ENCODE results near the gene PDE4D.

The PDE4D gene

DNA sequence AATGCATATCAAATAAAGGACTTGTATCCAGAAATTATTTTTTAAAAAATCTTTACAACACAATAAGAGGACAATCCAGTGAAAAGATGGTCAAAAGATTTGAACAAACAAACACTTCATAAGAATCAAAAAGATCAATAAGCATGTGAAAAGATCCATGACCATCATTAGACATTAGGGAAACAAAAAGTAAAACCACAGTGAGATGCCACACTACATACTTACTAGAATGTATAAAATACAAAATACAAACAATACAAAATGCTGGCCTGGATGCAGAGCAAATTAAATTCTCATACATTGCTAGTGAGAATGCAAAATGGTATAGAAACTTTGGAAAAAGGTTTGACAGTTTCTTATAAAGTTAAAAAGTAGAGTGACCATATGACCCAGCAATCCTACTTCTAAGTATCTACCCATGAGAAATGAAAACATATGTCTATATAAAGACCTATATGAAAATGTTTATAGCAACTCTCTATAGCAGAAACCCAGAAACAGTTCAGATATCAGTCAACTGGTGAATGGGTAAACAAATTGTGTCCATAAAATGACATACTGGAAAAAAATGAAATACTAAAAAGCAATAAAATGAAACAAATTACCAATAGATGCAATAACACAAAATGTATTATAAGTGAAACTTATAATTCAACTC lies 884.6 kb downstream of the PDE4D start:
- intact Hi-C loops (cut with DNase I; ENCODE audit: low total_unique reads), result no loop called here
- H3K36me3 ChIP-seq, result no peaks in the 10 kb centered on the region
- no peak overlapping the region for H3K27ac ChIP-seq
- H3K9me3 ChIP-seq, result no peaks in the 10 kb centered on the region
- DNase-seq, result no peak
- H3K27me3 ChIP-seq, result no peaks in the 10 kb centered on the region
- peaks cover 0 to 13% (median 0%) of the 10 kb centered on the region in 4 donors for H3K4me1 ChIP-seq
- TF ChIP-seq, protein P1, sequence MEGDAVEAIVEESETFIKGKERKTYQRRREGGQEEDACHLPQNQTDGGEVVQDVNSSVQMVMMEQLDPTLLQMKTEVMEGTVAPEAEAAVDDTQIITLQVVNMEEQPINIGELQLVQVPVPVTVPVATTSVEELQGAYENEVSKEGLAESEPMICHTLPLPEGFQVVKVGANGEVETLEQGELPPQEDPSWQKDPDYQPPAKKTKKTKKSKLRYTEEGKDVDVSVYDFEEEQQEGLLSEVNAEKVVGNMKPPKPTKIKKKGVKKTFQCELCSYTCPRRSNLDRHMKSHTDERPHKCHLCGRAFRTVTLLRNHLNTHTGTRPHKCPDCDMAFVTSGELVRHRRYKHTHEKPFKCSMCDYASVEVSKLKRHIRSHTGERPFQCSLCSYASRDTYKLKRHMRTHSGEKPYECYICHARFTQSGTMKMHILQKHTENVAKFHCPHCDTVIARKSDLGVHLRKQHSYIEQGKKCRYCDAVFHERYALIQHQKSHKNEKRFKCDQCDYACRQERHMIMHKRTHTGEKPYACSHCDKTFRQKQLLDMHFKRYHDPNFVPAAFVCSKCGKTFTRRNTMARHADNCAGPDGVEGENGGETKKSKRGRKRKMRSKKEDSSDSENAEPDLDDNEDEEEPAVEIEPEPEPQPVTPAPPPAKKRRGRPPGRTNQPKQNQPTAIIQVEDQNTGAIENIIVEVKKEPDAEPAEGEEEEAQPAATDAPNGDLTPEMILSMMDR (IDR thresholded peaks at IDR 0.05), result no peak
- H3K4me3 ChIP-seq, result no peak overlapping the region

DNA sequence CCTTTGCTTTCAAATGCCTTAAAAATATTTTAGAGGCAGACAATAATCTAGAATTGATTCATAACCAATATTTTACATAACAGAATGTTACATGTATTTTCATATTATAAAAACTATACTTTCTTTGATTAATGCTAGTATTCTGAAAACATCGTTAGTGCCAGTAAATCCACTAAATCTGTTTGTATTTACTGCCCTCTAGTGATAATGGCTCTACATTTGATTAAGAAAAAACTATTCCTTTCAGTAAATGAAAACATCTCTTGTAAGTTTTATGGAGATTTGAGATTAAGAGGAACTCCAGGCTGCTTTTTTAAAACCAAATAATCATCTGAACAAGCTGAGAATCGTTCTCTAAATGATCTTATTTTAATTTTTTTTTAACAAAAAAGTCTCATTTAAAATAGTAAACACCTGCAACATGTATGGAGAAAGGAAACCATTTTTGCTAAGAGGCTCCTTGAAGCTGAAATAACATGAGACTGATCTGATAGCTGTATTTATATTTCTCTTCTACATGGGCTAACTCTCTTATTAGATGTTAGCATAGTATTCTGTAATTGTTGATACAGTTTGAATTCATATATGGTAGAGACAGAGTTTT lies 886.0 kb downstream of the PDE4D start:
- H3K9me3 ChIP-seq, result no peaks in the 10 kb centered on the region
- no peaks in the 10 kb centered on the region for H3K27me3 ChIP-seq
- no peak overlapping the region for H3K4me3 ChIP-seq
- no peaks in the 10 kb centered on the region for H3K36me3 ChIP-seq
- TF ChIP-seq, protein P1 (IDR thresholded peaks at IDR 0.05), result peak; percentile 47 to 58
- peaks cover 0 to 22% (median 0%) of the 10 kb centered on the region in 4 donors for H3K4me1 ChIP-seq
- intact Hi-C loops (cut with DNase I; ENCODE audit: low total_unique reads), result no loop called here
- H3K27ac ChIP-seq, result no peak overlapping the region
- no peak for DNase-seq

DNA sequence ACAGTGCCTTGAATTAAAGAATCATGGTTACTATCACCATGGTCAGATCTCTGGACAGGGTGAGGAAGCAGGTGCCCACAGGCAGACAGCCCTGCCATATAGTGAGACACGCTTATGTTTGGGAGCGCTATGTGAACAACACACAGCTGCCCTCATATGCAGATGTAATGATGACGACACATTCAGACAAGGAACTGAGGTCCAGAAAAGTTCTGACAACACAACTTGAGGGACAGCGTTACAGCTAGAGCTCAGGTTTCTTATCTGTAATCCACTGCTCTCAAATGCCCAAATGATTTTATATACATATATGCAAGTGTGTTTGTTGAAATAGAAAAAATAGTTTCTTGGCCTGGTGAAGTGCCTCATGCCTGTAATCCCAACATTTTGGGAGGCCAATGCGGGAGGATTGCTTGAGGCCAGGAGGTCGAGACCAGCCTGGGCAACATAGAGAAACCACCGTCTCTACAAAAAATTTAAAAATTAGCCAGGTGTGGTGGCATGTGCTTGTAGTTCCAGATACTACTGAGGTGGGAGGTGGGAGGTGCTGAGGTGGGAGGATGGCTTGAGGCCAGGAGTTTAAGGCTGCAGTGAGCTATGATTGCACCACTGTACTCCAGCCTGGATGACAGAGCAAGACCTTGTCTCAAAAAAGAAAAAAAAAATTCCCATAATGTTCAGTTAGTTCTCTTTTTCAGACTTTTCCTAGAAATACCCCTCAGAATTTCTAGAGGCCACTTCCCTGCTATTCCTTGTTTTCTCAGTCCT lies 887.4 kb downstream of the PDE4D start:
- H3K36me3 ChIP-seq, result no peaks in the 10 kb centered on the region
- no peaks in the 10 kb centered on the region for H3K9me3 ChIP-seq
- peak overlapping the region in 1 of 2 donors; percentile 6 for H3K27ac ChIP-seq
- H3K27me3 ChIP-seq, result no peaks in the 10 kb centered on the region
- intact Hi-C loops (cut with DNase I; ENCODE audit: low total_unique reads), result no loop called here
- no peak overlapping the region for H3K4me3 ChIP-seq
- H3K4me1 ChIP-seq, result peaks cover 0 to 33% (median 0%) of the 10 kb centered on the region in 4 donors
- TF ChIP-seq, protein P1 (IDR thresholded peaks at IDR 0.05), result no peak
- no peak for DNase-seq

DNA sequence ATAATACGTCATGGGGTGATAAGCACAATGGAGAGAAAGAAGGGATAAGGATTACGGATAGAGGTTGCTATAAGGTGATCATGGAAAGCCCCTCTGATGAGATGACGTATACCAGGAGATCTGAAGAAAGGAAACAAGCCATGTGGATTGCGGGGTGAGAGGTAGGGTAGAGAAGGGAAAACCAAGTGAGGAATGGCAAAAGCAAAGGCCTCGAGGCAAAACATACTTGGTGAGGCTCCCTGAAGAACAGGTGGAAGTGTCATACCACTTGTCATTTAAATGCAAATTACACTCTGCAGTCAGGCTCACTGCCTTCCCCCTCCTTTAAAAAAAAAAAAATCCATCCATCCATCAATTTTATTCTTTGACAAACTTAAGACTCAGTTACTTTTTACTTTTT lies 889.9 kb downstream of the PDE4D start:
- H3K27ac ChIP-seq, result no peak overlapping the region
- H3K36me3 ChIP-seq, result no peaks in the 10 kb centered on the region
- DNase-seq, result no peak
- no peaks in the 10 kb centered on the region for H3K27me3 ChIP-seq
- peaks cover 0 to 33% (median 0%) of the 10 kb centered on the region in 4 donors for H3K4me1 ChIP-seq
- intact Hi-C loops (cut with DNase I; ENCODE audit: low total_unique reads), result no loop called here
- no peak overlapping the region for H3K4me3 ChIP-seq
- TF ChIP-seq, protein P1 (IDR thresholded peaks at IDR 0.05), result no peak
- no peaks in the 10 kb centered on the region for H3K9me3 ChIP-seq

DNA sequence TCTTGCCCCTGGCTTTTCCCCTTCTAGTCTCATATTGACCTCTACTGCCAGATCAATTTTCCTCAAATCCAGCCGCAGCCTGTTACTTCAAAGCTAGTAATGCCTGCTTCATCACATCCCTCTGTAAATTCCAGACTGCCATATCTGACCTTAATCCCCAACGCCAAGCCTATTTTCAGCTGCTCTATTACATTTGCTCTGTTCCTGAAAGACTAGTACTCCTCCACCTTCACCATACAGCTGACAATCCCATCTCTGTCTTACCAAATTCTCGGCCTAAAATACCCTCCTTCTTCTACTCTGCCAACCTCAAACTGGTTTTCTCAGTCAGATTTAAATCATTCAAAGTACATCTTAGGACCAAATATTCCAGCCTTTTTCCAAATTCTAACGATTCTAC lies 890.4 kb downstream of the PDE4D start:
- H3K4me1 ChIP-seq, result peaks cover 0 to 33% (median 0%) of the 10 kb centered on the region in 4 donors
- no peak for DNase-seq
- H3K36me3 ChIP-seq, result no peaks in the 10 kb centered on the region
- no peak overlapping the region for H3K4me3 ChIP-seq
- H3K27me3 ChIP-seq, result no peaks in the 10 kb centered on the region
- TF ChIP-seq, protein P1 (IDR thresholded peaks at IDR 0.05), result no peak
- intact Hi-C loops (cut with DNase I; ENCODE audit: low total_unique reads), result no loop called here
- H3K27ac ChIP-seq, result no peak overlapping the region
- H3K9me3 ChIP-seq, result no peaks in the 10 kb centered on the region

Data from tibial artery (tissue), 4 donors.